GM20431 (cell line): ENCODE data around the gene OR52K1.

Experiments used
- in situ Hi-C: fragments of 300-500 bp; cut with MseI, MboI; formaldehyde crosslinking; loops from one replicate; pipeline ENCODE4 v1.15.0; 2020; ENCODE audit warnings: low sequenced_read_pairs; ENCODE audit not compliant: unreplicated experiment

Gene OR52K1

GRCh38 chr11:4482445-4482844 is at the start of gene OR52K1:
Gene OR52K1, plus strand, starts transcription at chr11:4482646. Its CDS starts 6,255 bp downstream, at chr11:4488901.
- in situ Hi-C loops = loop anchor here (25.0 kb wide), 1 partner anchor 295 kb away; no protein-coding TSS in a partner anchor

DNA sequence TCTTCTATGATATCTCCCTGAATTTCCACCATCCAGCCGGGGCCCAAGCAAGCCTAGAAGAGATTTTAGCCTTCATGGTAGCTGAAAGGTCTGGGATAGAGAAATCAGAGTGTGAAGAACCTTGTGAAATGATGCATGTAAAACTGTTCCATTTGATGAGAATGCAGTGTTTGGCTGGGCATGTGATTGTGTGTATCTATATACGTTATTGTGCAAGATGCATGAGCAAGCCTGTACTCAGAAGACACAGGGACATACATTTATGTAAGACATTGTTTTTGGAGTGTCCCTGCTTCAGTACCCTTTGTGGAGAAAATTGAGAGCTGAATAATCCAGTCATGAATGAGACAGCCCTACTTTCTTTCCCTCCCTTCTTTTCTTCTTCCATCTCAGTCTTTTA is 48.6 kb upstream of the OR52K1 start:
- in situ Hi-C loops = no loop called here

- in situ Hi-C loops = no loop called here
These were observed 46.0 kb upstream of the OR52K1 start for GRCh38 chr11:4436411-4436810.

DNA sequence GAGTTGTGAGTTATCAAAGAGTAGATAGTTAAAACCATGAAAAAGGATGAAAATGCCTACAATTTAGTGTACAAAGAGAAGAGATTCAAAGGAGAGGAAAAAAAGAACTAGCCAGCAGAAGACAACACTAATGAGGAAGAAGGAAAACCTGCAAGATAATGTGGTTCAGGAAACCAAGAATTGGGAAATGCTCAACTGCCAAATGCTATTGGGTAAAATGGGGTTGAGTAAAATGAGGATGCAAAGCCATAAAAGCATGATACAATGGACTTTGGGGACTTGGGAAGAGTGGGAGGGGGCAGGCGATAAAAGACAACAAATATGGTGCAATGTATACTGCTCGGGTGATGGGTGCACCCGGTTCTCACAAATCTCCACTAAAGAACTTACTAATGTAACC is 40.9 kb upstream of the OR52K1 start:
- in situ Hi-C loops = no loop called here

DNA sequence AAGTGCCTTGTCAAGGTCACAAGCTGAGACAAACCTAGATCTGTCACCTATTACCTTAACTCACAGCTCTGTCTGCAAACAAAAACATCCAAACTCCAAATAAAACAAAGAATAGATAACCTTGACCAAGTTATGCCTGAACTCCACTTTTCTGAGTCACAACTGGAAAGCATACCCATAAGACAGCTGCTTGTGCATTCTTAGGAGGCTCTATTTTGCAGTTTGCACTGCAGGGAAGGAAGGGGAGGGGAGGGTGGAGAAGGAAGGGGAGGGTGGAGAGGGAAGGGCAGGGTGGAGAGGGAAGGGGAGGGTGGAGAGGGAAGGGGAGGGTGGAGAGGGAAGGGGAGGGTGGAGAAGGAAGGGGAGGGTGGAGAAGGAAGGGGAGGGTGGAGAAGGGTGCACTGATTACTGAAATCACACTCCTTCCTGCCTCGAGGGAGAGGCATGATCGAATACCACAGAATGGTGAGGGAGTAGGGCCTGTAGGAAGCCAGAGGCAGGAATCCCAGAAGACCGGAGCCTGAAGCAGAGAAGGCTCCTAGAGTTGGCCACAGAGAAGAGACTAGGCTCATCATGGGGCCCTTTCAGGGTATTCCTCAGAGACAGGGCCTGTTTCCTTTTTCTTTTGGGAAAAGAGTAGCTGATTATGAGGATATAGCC is 39.1 kb upstream of the OR52K1 start:
- in situ Hi-C loops = no loop called here

GRCh38 chr11:4448995-4449394 is 33.5 kb upstream of the OR52K1 start, which contains the start of gene OR52K2:
Gene OR52K2, plus strand, starts transcription at chr11:4449295. Its CDS starts 45 bp downstream, at chr11:4449340.
- in situ Hi-C loops = no loop called here

DNA sequence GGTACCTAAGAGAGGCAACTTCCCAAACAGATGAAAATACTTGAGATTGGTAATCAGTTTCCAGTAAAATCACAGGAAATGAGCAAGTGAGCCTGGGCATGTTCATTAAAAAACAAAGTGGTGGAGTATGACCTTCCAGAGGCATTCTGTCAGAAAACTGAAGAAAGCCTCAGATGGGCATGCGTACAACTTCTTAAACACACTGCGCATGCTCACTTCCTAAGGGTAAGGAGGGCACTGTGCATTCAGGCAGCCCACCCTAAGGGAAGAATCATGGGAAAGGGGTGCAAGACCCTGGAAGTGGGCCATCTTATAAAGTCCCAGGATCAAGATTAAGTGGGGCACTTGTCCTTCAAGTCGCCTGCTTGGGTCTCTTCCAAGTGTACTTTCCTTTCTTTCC is 29.3 kb upstream of the OR52K1 start:
- in situ Hi-C loops = no loop called here

GRCh38 chr11:4454021-4454420 is 28.4 kb upstream of the OR52K1 start:
- in situ Hi-C loops = no loop called here

DNA sequence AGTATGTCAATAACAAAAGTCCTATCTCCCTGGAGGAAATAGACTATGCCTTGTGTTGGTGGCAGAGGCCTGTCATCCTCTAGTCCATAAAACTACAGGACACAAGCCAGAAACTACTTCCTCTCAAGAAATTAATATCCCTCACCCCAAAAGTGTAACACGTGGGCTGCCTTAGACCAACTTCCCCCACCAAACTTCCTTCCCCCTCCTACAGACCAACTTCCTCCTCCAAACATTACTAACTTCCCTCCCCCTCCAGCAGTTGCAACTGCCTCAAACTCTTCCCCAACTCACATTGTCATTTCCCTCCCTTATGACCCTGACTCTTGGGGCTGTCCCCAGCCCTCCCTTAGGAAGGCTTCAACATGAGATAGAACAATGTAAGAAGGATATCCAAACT is 27.0 kb upstream of the OR52K1 start:
- in situ Hi-C loops = no loop called here

DNA sequence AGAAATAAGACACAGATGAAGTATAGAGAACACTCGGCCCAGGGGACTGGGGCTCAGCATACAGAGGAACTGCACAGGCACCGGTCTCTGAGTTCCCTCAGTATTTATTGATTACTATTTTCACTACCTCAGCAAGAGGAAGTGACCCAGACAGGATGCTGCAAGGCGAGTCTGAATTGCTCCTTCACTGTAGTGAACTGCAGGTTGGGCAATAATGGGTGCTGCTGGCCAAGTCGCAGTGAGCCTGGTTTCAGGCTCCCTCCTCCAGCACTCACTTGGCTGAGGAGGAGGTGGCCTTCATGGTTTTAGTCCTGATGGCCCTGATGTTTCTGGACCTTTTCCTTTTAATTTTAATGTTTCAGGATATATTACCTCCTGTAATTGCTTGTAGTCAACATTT is 22.9 kb upstream of the OR52K1 start:
- in situ Hi-C loops = no loop called here

GRCh38 chr11:4460151-4460550 is 22.3 kb upstream of the OR52K1 start:
- in situ Hi-C loops = no loop called here

- in situ Hi-C loops = no loop called here
These were observed 18.0 kb upstream of the OR52K1 start for GRCh38 chr11:4464216-4465159.

DNA sequence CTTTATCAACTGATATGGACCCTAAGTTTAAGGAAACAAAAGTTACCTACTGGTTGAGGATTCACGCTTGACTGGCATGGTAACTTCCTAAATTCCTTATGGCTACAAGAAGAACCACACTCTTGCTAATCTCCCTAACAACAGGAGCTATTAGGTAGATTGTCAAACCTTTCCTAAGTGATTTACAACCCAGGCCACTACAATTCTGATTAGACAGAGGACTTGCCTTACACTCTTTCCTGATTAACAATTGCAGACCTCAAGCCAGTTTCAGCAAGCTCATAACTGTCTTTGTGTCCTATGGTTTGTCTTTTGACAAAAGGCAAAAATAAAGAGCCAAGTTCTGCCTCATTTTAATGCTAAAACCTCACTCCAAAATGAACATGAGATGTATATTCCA is 17.0 kb upstream of the OR52K1 start:
- in situ Hi-C loops = no loop called here

GRCh38 chr11:4466131-4466870 is 16.1 kb upstream of the OR52K1 start:
- in situ Hi-C loops = no loop called here

DNA sequence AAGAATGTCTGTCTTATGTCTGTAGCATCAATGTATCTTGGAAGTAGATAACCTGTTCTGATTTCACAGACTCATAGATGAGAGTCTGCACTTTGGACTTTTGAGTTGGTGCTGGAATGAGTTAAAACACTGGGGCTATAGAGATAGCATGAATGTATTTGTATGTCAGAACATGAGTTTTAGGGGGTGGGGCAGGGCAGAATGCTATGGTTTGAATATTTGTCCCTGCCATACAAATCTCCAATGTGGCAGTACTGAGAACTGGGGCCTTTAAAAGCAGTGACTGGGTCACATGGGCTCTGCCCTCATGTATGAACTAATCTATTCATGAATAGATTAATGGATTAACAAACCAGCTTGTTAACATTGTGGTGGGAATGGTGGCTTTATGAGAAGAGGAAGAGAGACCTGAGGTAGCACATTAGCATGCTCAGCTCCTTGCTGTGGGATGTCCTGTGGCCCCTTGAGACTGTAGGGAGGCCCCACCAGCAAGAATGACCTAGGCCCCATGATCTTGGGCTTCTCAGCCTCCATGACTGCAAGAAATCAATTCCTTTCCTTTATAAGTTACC is 15.5 kb upstream of the OR52K1 start:
- in situ Hi-C loops = no loop called here

GRCh38 chr11:4467811-4468606 is 14.4 kb upstream of the OR52K1 start:
- in situ Hi-C loops = no loop called here

DNA sequence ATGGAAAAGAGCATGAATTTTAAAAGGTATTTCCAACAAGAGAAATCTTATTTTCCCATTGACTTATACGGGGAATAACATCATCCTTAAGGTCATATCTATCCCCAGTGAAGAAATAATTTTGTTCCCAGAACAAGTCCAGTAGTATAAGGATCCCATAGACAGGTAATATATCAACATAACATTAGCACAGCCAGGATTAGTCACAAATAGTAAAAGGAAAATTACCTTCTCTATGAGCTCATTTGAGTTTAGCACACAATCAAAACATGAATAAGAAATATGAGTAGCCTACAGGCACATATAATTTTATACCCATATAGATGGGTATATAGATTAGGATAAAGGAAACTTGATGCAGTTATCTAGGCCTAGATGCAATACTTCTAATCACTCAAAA is 2.8 kb upstream of the OR52K1 start:
- in situ Hi-C loops = loop anchor here (25.0 kb wide), 1 partner anchor 292 kb away; no protein-coding TSS in a partner anchor

DNA sequence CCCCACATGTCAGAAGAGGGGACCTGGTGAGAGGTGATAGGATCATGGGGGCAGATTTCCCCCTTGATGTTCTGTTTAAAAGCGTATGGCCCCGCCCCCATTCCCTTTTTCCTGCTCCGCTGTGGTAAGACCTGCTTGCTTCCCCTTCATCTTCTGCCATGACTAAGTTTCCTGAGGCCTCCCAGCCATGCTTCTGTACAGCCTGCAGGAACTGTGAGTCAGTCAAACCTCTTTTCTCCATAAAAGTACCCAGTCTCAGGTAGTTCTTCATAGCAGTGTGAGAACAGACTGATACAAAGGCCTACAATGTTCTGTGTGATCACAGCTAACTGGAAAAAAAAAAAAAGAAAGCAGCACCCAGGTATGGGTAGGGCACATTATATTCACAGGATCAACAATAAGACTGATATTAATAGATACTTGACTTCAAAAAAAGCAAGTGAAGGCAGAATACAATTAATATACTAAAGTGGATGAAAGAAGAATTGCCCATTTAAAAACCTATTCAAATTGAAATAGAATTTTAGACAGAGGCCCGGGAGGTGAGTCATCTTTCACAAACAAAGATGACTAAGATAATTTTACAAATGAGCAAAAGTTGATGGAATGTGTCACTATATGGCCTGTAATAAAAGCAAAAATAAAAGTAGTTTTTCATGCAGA is 1.7 kb upstream of the OR52K1 start:
- in situ Hi-C loops = loop anchor here (25.0 kb wide), 1 partner anchor 293 kb away; no protein-coding TSS in a partner anchor

GRCh38 chr11:4481240-4481582 is 1.2 kb upstream of the OR52K1 start:
- in situ Hi-C loops = loop anchor here (25.0 kb wide), 1 partner anchor 294 kb away; no protein-coding TSS in a partner anchor
